GM12873 (cell line): ENCODE results near the gene DDO.

ENCODE experiments used
- TF ChIP-seq, protein P1 (sequence below): IDR thresholded peaks from 2 replicates; pipeline ENCODE4 v1.5.1; 2012; ENCODE audit warnings: low read depth, mild to moderate bottlenecking, moderate library complexity, low read length, control low read depth; ENCODE audit not compliant: insufficient read depth; ENCODE audit errors: missing control alignments

DDO gene

DNA sequence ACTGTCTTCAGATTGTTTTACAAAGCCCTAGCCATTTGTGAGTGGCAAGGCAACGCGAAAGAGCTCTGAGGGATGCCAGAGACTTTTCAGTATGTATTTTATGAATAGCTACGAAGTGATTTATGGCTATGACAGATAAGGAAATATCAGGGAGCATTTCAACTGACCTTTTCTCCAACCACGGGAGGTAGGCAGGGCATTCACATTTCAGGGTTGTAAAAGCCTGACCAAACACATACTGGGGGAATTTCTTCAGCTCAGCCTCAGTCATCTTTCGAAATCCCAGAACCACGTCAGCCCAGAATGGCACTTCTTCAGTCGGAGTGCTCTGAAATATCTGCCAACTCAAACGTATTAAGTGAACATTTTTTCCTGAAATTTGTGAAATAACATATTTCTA lies 10.8 kb downstream of the DDO start:
- TF ChIP-seq, protein P1, sequence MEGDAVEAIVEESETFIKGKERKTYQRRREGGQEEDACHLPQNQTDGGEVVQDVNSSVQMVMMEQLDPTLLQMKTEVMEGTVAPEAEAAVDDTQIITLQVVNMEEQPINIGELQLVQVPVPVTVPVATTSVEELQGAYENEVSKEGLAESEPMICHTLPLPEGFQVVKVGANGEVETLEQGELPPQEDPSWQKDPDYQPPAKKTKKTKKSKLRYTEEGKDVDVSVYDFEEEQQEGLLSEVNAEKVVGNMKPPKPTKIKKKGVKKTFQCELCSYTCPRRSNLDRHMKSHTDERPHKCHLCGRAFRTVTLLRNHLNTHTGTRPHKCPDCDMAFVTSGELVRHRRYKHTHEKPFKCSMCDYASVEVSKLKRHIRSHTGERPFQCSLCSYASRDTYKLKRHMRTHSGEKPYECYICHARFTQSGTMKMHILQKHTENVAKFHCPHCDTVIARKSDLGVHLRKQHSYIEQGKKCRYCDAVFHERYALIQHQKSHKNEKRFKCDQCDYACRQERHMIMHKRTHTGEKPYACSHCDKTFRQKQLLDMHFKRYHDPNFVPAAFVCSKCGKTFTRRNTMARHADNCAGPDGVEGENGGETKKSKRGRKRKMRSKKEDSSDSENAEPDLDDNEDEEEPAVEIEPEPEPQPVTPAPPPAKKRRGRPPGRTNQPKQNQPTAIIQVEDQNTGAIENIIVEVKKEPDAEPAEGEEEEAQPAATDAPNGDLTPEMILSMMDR: no peak

DNA sequence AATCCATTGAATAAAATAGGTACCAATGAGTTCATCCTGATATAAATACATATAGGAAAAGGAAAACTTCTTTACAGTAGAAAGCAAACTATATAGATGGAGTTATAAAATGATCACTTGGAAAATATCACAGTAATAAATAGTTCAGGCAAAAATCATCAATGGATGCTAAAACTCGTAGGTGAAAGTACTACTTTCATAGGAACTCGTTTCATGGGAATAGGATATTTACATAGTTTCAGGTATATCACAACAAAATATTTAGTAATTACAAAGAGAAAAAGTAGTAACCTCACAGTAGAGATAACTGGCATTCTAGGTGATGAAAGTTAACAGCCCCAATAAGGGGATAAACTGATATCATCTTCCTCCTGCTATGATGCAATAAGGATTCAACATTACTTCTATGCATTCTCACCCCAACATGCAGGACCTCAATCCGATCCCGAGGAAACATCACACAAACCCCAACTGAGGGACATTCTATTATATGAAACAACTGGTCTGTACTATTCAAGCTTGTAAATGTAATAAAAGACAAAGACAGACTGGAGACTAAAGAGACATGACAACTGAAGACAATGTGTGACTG lies 13.7 kb downstream of the DDO start:
- TF ChIP-seq, protein P1: no peak

DNA sequence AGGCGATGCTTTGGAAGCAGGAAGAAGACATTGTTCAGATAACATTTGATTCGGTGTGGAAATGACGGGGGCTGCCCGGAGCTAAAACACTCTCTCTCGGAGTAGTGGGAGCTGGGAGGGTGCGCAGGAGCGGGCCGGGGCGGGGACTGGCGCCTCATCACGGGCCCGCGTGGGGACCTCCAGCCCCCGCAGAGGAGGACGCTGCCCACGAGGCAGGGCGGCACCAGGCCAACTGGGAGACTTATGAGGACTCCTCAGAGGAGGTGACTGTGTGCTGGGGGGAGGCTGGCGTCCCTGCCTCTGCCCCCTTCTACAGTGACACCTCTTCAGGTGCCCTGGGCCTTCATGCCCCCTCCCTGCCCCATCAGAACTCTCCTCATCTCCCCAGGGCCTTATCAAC lies 15.2 kb downstream of the DDO start:
- TF ChIP-seq, protein P1: no peak

DNA sequence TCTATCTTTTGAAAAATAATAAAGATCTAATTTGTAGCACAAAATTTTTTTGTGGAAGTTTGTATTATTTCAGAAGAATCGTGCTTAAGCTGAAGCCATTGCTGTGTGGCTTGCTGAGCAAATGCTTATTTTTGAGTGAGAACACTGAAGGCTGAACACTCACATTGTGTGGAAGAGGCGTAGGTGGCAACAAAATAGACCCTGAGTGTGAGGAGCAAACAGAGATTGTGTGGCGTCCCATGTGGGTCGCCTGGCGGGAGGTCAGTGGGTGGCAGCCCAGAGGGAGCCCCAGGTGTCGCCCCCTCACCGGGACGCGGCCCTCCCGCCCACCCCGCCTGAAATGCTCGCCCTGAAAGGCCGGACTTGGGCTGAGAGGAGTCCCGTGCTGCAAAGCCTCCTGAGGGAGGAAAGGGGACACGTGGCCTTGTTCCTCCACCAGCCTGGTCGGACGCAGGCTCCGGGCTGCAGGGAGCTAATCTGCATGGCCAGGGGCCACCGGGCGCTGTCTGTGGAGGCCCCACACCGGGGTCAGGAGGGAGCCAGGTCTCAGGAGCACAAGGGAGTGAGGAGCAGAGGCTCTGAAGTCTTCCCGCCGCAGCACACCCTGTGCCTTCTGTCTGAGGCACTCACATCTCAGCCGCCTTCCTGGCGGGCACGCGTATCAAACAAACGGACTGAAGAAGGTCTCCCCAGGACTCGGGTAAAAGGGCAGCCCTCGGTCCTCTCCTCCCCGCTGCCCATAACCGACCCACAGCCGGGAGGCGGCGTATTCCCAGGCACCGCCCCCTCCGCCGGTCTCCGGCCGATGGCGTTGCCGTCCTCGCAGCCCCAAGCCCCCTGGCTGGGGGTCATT lies 15.9 kb downstream of the DDO start:
- TF ChIP-seq, protein P1: no peak

DNA sequence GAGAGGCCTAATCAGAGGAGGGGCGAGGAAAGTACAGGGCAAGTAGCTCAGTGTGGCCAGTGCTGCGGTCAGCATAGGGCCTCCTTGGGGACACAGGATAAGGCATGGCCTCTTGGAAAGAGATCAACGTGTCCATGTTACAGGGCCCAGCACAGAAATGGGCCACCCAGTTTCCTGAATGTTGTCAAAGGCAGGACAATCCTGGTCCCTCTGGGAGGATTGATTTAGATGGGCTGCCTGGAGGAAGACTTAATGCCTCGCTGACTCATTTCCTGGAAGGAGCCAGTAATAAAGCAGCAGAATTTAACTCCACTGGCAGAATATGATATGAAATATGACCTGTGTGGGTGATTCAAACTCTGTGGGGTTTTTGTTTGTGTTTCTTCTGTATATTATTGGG lies 16.6 kb downstream of the DDO start:
- TF ChIP-seq, protein P1: no peak

DNA sequence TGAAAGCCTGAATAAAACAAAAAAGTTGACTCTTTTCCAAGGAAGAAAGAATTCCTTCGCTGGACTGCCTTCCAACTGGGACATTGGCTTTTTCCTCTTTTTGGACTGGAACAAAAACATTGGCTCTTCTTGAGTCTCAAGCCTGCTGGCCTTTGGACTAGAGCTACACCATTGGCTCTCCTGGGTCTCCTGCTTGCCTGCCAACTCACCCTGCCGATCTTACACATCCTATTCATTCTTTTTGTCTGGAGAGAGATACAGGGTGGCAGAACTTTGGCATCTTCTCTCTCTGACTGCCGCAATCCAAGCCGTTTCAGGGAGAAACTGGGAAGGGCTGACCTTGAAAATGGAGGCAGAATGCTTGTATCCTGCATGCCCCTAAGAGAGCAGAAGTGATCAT lies 20.2 kb downstream of the DDO start:
- TF ChIP-seq, protein P1: no peak

DNA sequence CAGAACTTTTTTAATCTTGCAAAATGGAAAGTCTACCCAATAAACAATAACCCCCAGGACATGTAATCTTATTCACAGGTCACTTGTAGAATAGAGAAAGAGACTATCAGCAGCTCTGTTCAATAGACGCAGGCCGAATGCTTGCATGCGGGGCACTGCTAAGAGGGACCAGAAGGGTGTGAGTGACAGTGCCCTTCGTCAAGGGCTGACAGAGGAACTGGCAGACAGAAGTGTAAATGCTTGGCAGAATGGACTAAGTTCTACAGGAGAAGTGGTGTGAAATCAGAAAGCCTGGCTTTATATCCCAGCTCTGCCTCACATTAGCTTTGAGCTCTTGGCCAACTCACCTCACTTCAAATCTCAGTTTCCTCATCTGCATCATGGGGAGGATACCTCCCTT lies 21.0 kb downstream of the DDO start:
- TF ChIP-seq, protein P1: no peak
